GM23248 (cell line): ENCODE measurements around the gene ARHGAP10. TPM values are rescaled to one million over a fixed set of nuclear protein-coding genes. Genes with fewer than 3 reads are reported as not detected.

Source experiments
- DNase-seq: peaks from one replicate; pipeline ENCODE4 v3.0.0-alpha.2; 2015
- H2AFZ ChIP-seq: fragments of 200-600 bp; sonication (generic); 2 replicates; pipeline ENCODE4 v1.6.1; 2016; ENCODE audit warnings: antibody characterized with exemption
- H3F3A ChIP-seq: fragments of 200-600 bp; sonication (generic); 2 replicates; pipeline ENCODE4 v1.6.1; 2016; ENCODE audit warnings: mild to moderate bottlenecking, antibody characterized with exemption, mixed run types; ENCODE audit not compliant: insufficient read depth
- H3K27ac ChIP-seq: fragments of 200-600 bp; sonication (generic); 2 replicates; pipeline ENCODE4 v1.5.1; 2016; ENCODE audit warnings: mild to moderate bottlenecking
- H3K27me3 ChIP-seq: fragments of 200-600 bp; sonication (generic); replicated peaks from 2 replicates; pipeline ENCODE4 v1.6.1; 2016; ENCODE audit warnings: mild to moderate bottlenecking; ENCODE audit not compliant: insufficient read depth
- H3K36me3 ChIP-seq: fragments of 200-600 bp; sonication (generic); 2 replicates; pipeline ENCODE4 v1.6.1; 2016; ENCODE audit warnings: low read depth, mild to moderate bottlenecking
- H3K4me1 ChIP-seq: fragments of 200-600 bp; sonication (generic); 2 replicates; pipeline ENCODE4 v1.6.1; 2016; ENCODE audit warnings: mild to moderate bottlenecking; ENCODE audit not compliant: insufficient read depth
- H3K4me2 ChIP-seq: fragments of 200-600 bp; sonication (generic); one replicate; pipeline ENCODE4 v1.6.1; 2016; ENCODE audit warnings: mild to moderate bottlenecking; ENCODE audit not compliant: unreplicated experiment
- H3K4me3 ChIP-seq: fragments of 200-600 bp; sonication (generic); 2 replicates; pipeline ENCODE4 v1.5.1; 2016; ENCODE audit warnings: mild to moderate bottlenecking
- H3K79me2 ChIP-seq: fragments of 200-600 bp; sonication (generic); 2 replicates; pipeline ENCODE4 v1.6.1; 2016; ENCODE audit warnings: mild to moderate bottlenecking; ENCODE audit not compliant: insufficient read depth
- H3K9ac ChIP-seq: fragments of 200-600 bp; sonication (generic); 2 replicates; pipeline ENCODE4 v1.6.1; 2016; ENCODE audit warnings: mild to moderate bottlenecking
- H3K9me2 ChIP-seq: fragments of 200-600 bp; sonication (generic); 2 replicates; pipeline ENCODE4 v1.6.1; 2016; ENCODE audit warnings: mixed run types, mild to moderate bottlenecking, moderate library complexity; ENCODE audit not compliant: insufficient read depth
- H3K9me3 ChIP-seq: fragments of 200-600 bp; sonication (generic); one replicate; pipeline ENCODE4 v1.6.1; 2017; ENCODE audit warnings: low read depth
- H4K20me1 ChIP-seq: fragments of 200-600 bp; sonication (generic); 2 replicates; pipeline ENCODE4 v1.6.0; 2016; ENCODE audit not compliant: insufficient read depth
- EZH2 ChIP-seq: fragments of 200-600 bp; sonication (generic); IDR thresholded peaks from 2 replicates; pipeline ENCODE4 v1.6.1; 2018; ENCODE audit warnings: antibody characterized with exemption, mild to moderate bottlenecking; ENCODE audit not compliant: insufficient read depth, poor library complexity, severe bottlenecking
- EZH2phosphoT487 ChIP-seq: fragments of 200-600 bp; sonication (generic); IDR thresholded peaks from 2 replicates; pipeline ENCODE4 v1.6.1; 2018; ENCODE audit warnings: antibody characterized with exemption, moderate library complexity, mild to moderate bottlenecking, low read depth; ENCODE audit not compliant: insufficient read depth
- WGBS, 2 experiments: methylation state at CpG; one replicate each; pipeline ENCODE4 v1.1.6; 2015 to 2017; ENCODE audit warnings: low lambda C conversion rate in 2 of 2, low coverage in 1 of 2; ENCODE audit errors: missing lambda C conversion rate in 2 of 2; 5-methylcytosine and 5-hydroxymethylcytosine counted together
- in situ Hi-C: fragments of 300-500 bp; cut with MboI; formaldehyde crosslinking; loops from 2 replicates; pipeline ENCODE4 v1.15.0; 2020
- polyA plus RNA-seq: library from polyadenylated mRNA; unstranded; fragments of >200 nt; fragmentation: Nextera tagmentation; extraction: Ambion mirVana; gene quantifications from 2 replicates; pipeline ENCODE4 v1.2.1, GENCODE V29; 2016
- total RNA-seq: library from RNA; depleted of rRNA; stranded (reverse); fragments of >200 nt; shearing (Covaris generic); gene quantifications from 2 replicates; pipeline ENCODE4 v1.2.3, GENCODE V29; 2014

The ARHGAP10 gene
- total and polyA plus RNA-seq, 2 experiments from 2014 or later: 19.5 to 24.8 TPM

GRCh38 chr4:147761218-147761883 lies 29.5 kb downstream of the ARHGAP10 start:
- Histone ChIP-seq H3K79me2 (peaks cover 99% of the 10 kb centered on the region), H4K20me1 (no peaks in the 10 kb centered on the region), H3F3A (peaks cover 13% of the 10 kb centered on the region), H2AFZ (no peak overlapping the region), H3K4me1 (peaks cover 5% of the 10 kb centered on the region), H3K9ac (no peak overlapping the region), H3K9me3 (no peaks in the 10 kb centered on the region), H3K27me3 (no peaks in the 10 kb centered on the region), H3K27ac (no peak overlapping the region), H3K4me2 (no peak overlapping the region), H3K4me3 (no peak overlapping the region), H3K36me3 (no peaks in the 10 kb centered on the region), H3K9me2 (no peaks in the 10 kb centered on the region)
- WGBS, 2 experiments: 92% methylated on average over 7 of the region's 7 CpGs
- in situ Hi-C loops: no loop called here
- DNase-seq: no peak
- no peak for TF ChIP-seq EZH2phosphoT487
- TF ChIP-seq EZH2: no peak

GRCh38 chr4:147764337-147764736 lies 32.4 kb downstream of the ARHGAP10 start:
- Histone ChIP-seq H3K36me3 (no peaks in the 10 kb centered on the region), H3K27ac (no peak overlapping the region), H3F3A (peaks cover 14% of the 10 kb centered on the region), H3K9me3 (no peaks in the 10 kb centered on the region), H3K9ac (no peak overlapping the region), H3K4me2 (no peak overlapping the region), H3K4me1 (peaks cover 18% of the 10 kb centered on the region), H4K20me1 (no peaks in the 10 kb centered on the region), H3K4me3 (no peak overlapping the region), H3K79me2 (peaks cover 95% of the 10 kb centered on the region), H2AFZ (no peak overlapping the region), H3K9me2 (no peaks in the 10 kb centered on the region), H3K27me3 (no peaks in the 10 kb centered on the region)
- no peak for DNase-seq
- 61% methylated on average over 7 of the region's 7 CpGs for WGBS, 2 experiments
- in situ Hi-C loops: no loop called here
- TF ChIP-seq EZH2phosphoT487: no peak

GRCh38 chr4:147765121-147765529 lies 33.2 kb downstream of the ARHGAP10 start:
- Histone ChIP-seq H3K4me3 (no peak overlapping the region), H3K9me2 (no peaks in the 10 kb centered on the region), H3F3A (peaks cover 17% of the 10 kb centered on the region), H3K27me3 (no peaks in the 10 kb centered on the region), H3K4me1 (peaks cover 24% of the 10 kb centered on the region), H3K9me3 (no peaks in the 10 kb centered on the region), H4K20me1 (no peaks in the 10 kb centered on the region), H3K27ac (no peak overlapping the region), H3K79me2 (peaks cover 95% of the 10 kb centered on the region), H2AFZ (no peak overlapping the region), H3K9ac (no peak overlapping the region), H3K36me3 (no peaks in the 10 kb centered on the region), H3K4me2 (no peak overlapping the region)
- no peak for DNase-seq
- WGBS, 2 experiments: 70 to 74% methylated on average over 3 of the region's 3 CpGs
- no peak for TF ChIP-seq EZH2
- no peak for TF ChIP-seq EZH2phosphoT487
- in situ Hi-C loops: no loop called here

GRCh38 chr4:147768113-147768512 lies 36.2 kb downstream of the ARHGAP10 start:
- H3F3A ChIP-seq: peaks cover 35% of the 10 kb centered on the region
- peak; percentile 81 for DNase-seq
- no peak overlapping the region for H3K27ac ChIP-seq
- H3K9me2 ChIP-seq: no peaks in the 10 kb centered on the region
- no peaks in the 10 kb centered on the region for H3K9me3 ChIP-seq
- peaks cover 87% of the 10 kb centered on the region for H3K79me2 ChIP-seq
- no peak overlapping the region for H2AFZ ChIP-seq
- H3K27me3 ChIP-seq: no peaks in the 10 kb centered on the region
- H4K20me1 ChIP-seq: no peaks in the 10 kb centered on the region
- no peak overlapping the region for H3K4me2 ChIP-seq
- H3K9ac ChIP-seq: no peak overlapping the region
- 10 to 18% methylated on average over 4 of the region's 4 CpGs for WGBS, 2 experiments
- no peak for TF ChIP-seq EZH2phosphoT487
- TF ChIP-seq EZH2: no peak
- H3K36me3 ChIP-seq: no peaks in the 10 kb centered on the region
- no peak overlapping the region for H3K4me3 ChIP-seq
- peaks cover 40% of the 10 kb centered on the region for H3K4me1 ChIP-seq
- in situ Hi-C loops: no loop called here

- H3K27ac ChIP-seq: no peak overlapping the region
- in situ Hi-C loops: no loop called here
- peaks cover 47% of the 10 kb centered on the region for H3F3A ChIP-seq
- H3K4me3 ChIP-seq: no peak overlapping the region
- DNase-seq: peak; percentile 29
- no peaks in the 10 kb centered on the region for H4K20me1 ChIP-seq
- H3K27me3 ChIP-seq: no peaks in the 10 kb centered on the region
- no peaks in the 10 kb centered on the region for H3K36me3 ChIP-seq
- H3K4me2 ChIP-seq: no peak overlapping the region
- peaks cover 82% of the 10 kb centered on the region for H3K79me2 ChIP-seq
- TF ChIP-seq EZH2: no peak
- TF ChIP-seq EZH2phosphoT487: no peak
- no peak overlapping the region for H2AFZ ChIP-seq
- no peaks in the 10 kb centered on the region for H3K9me3 ChIP-seq
- 74 to 75% methylated on average over 4 of the region's 4 CpGs for WGBS, 2 experiments
- no peaks in the 10 kb centered on the region for H3K9me2 ChIP-seq
- H3K4me1 ChIP-seq: peaks cover 51% of the 10 kb centered on the region
- no peak overlapping the region for H3K9ac ChIP-seq
Measured at GRCh38 chr4:147769386-147769785, 37.5 kb downstream of the ARHGAP10 start.
